Body of pancreas (tissue), 4 donors: ENCODE results near the gene GLIPR2. TPM values are rescaled to one million over a fixed set of nuclear protein-coding genes. Genes with fewer than 3 reads are reported as not detected.

Experiments used
- ATAC-seq: fragments of 150-250 bp; one replicate; pipeline ENCODE4 v1.9.1; 2016
- DNase-seq, 4 donors: peaks; one replicate each; pipeline ENCODE4 v3.0.0-alpha.2; 2019
- H3K27ac ChIP-seq, 4 donors: fragments of 200-600 bp; sonication (generic); 1 replicate in 3 of 4; 2 replicates in 1 of 4; pipeline versions ENCODE4 v1.5.1 to v1.6.1; 2016 to 2019; ENCODE audit warnings: mild to moderate bottlenecking in 1 of 4, mixed read lengths in 1 of 4, moderate library complexity in 1 of 4
- H3K27me3 ChIP-seq, 2 donors: fragments of 200-600 bp; sonication (generic); one replicate each; pipeline ENCODE4 v1.6.0; 2016; ENCODE audit warnings: mild to moderate bottlenecking in 1 of 2
- H3K36me3 ChIP-seq, 2 donors: fragments of 200-600 bp; sonication (generic); replicated peaks in 1 of 2; 2 replicates each; pipeline ENCODE4 v1.5.1; 2016; ENCODE audit warnings: low read depth in 2 of 2; ENCODE audit not compliant: insufficient read depth in 1 of 2
- H3K4me1 ChIP-seq: fragments of 200-600 bp; sonication (generic); one replicate; pipeline ENCODE4 v1.6.0; 2016
- H3K4me3 ChIP-seq, 2 donors: fragments of 200-600 bp; sonication (generic); 1 replicate in 1 of 2; 2 replicates in 1 of 2; pipeline ENCODE4 v1.5.1; 2016 to 2019
- H3K9me3 ChIP-seq, 3 donors: fragments of 200-600 bp; sonication (generic); 1 replicate in 2 of 3; 2 replicates in 1 of 3; pipeline ENCODE4 v1.5.1; 2016
- POLR2A ChIP-seq, 3 donors: fragments of 450-650 bp; IDR thresholded peaks; one replicate each; pipeline ENCODE4 v1.6.1; 2016; ENCODE audit warnings: antibody characterized with exemption in 3 of 3, mild to moderate bottlenecking in 2 of 3
- WGBS, 2 donors: methylation state at CpG; one replicate each; pipeline ENCODE4 v1.1.5; 2017; 5-methylcytosine and 5-hydroxymethylcytosine counted together
- intact Hi-C: fragments of 100-400 bp; cut with DNase I; formaldehyde crosslinking; loops from one replicate; pipeline ENCODE4 v1.15.1; 2023
- total RNA-seq, 2 donors: library from RNA; depleted of rRNA; stranded (reverse); fragments of >200 nt; gene quantifications; one replicate each; pipeline ENCODE4 v1.1.0, GENCODE V29; 2016
- TF ChIP-seq, protein P1 (sequence below), 7 experiments: fragments of 450-650 bp in 4 of 7; fragments of 200-600 bp in 3 of 7; sonication (generic) in 3 of 7; IDR thresholded peaks; one replicate each; pipeline ENCODE4 v1.5.1; 2016 to 2019; ENCODE audit warnings: antibody characterized with exemption in 7 of 7

Gene GLIPR2
- total RNA-seq, 2 donors from 2014 or later, result 1.6 to 4.4 TPM

DNA sequence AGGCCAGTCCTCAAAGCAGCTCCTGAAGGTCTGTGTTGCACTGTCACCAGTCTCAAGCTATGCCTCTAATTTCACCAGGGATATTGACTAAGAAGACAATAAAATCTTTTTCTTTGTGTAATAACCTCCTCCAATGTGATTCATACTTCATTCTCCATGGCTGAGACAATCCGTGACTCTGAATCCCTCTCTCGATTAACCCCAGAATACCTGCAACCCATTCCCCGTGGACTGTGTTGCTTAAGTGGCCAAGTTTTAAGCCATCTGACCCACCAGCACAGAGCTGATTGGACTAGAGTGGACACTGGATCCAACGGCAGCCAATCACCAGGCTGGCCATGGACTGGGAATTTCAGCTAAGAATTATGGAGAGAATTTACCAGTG is 27.2 kb downstream of the GLIPR2 start:
- intact Hi-C loops, result no loop called here
- TF ChIP-seq, protein P1, sequence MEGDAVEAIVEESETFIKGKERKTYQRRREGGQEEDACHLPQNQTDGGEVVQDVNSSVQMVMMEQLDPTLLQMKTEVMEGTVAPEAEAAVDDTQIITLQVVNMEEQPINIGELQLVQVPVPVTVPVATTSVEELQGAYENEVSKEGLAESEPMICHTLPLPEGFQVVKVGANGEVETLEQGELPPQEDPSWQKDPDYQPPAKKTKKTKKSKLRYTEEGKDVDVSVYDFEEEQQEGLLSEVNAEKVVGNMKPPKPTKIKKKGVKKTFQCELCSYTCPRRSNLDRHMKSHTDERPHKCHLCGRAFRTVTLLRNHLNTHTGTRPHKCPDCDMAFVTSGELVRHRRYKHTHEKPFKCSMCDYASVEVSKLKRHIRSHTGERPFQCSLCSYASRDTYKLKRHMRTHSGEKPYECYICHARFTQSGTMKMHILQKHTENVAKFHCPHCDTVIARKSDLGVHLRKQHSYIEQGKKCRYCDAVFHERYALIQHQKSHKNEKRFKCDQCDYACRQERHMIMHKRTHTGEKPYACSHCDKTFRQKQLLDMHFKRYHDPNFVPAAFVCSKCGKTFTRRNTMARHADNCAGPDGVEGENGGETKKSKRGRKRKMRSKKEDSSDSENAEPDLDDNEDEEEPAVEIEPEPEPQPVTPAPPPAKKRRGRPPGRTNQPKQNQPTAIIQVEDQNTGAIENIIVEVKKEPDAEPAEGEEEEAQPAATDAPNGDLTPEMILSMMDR (IDR thresholded peaks at IDR 0.05), result no peak
- no peak for TF ChIP-seq POLR2A (IDR thresholded peaks at IDR 0.05)
- no peak for DNase-seq
- Histone ChIP-seq H3K27ac (peak overlapping the region in 1 of 4 donors; percentile 51), H3K9me3 (no peaks in the 10 kb centered on the region), H3K36me3 (no peaks in the 10 kb centered on the region), H3K27me3 (no peaks in the 10 kb centered on the region), H3K4me3 (no peak overlapping the region), H3K4me1 (peaks cover 12% of the 10 kb centered on the region)
- WGBS, 2 donors, result 66 to 71% methylated on average over 4 of the region's 4 CpGs
- no peak for ATAC-seq

DNA sequence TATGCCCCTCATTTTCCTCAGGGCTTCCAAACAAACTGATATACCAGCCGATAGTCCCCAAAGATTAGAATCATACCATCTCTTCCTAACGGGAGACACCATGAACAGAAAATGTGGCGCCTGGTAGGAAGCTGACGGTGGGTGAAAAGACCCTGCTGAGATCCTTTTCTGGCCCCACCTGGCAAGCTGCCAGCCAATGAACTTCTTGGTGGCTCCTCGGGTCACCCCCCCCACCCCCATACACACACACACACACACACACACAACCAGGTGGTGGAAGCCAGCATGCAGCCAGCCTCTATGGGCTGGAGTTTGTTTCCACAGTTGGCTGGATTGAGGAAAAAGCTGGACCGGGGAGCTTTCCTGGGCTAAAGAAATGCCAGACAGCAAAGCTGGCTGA is 27.8 kb downstream of the GLIPR2 start:
- no peak for ATAC-seq
- no peak for TF ChIP-seq POLR2A (IDR thresholded peaks at IDR 0.05)
- TF ChIP-seq, protein P1 (IDR thresholded peaks at IDR 0.05), result no peak
- 73 to 77% methylated on average over 6 of the region's 6 CpGs for WGBS, 2 donors
- DNase-seq, result no peak
- Histone ChIP-seq H3K36me3 (no peaks in the 10 kb centered on the region), H3K4me3 (no peak overlapping the region), H3K27ac (no peak overlapping the region), H3K9me3 (no peaks in the 10 kb centered on the region), H3K27me3 (no peaks in the 10 kb centered on the region), H3K4me1 (peaks cover 12% of the 10 kb centered on the region)
- intact Hi-C loops, result no loop called here

DNA sequence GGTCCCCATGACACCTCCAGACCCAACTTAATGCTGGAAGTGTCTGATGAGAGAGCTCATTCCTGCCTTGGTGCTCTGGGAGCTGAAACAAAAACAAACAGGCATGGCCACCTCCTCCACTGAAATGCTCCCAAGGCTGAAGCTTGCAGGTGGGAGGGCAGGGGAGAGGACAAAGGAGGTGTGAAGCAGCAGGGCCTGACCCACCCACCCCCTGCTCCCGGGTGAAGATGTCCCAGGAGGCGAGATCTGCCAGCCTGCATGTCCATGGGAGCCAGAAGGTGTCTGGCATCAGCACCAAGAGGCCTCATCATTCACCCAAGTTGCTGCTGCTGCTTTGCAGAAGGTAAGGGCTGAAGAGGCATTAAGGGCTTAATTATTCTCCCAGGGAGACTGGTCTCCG is 28.5 kb downstream of the GLIPR2 start:
- DNase-seq (no peak), ATAC-seq (no peak)
- Histone ChIP-seq H3K9me3 (no peaks in the 10 kb centered on the region), H3K27me3 (no peaks in the 10 kb centered on the region), H3K4me1 (peaks cover 12% of the 10 kb centered on the region), H3K27ac (no peak overlapping the region), H3K4me3 (no peak overlapping the region), H3K36me3 (no peaks in the 10 kb centered on the region)
- intact Hi-C loops, result loop anchor here (5.0 kb wide), 1 partner anchor 63 kb away; no protein-coding TSS in a partner anchor
- TF ChIP-seq, protein P1 (IDR thresholded peaks at IDR 0.05), result no peak
- TF ChIP-seq POLR2A (IDR thresholded peaks at IDR 0.05), result no peak
- WGBS, 2 donors, result 43 to 51% methylated on average over 1 to 3 of the region's 3 CpGs

DNA sequence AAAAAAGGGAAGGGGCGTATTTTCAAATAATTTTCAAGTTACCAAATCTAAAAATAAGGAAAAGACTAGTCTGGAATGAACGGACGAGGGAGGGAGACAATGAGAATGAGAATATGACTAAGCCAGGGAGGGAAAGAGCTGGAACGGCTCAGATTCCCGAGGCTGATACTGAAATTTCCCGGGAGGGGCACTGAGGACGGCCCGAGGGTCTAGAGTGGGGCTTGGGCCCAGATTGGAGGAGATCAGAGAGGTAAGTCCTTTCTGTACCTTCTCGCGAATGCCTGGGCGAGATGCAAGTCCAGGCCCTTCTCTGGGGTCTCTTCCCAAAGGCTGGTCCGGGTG is 29.3 kb downstream of the GLIPR2 start:
- DNase-seq, result no peak
- no peak for TF ChIP-seq POLR2A (IDR thresholded peaks at IDR 0.05)
- TF ChIP-seq, protein P1 (IDR thresholded peaks at IDR 0.05), result no peak
- intact Hi-C loops, result loop anchor here (5.0 kb wide), 1 partner anchor 63 kb away; no protein-coding TSS in a partner anchor
- WGBS, 2 donors, result 48 to 60% methylated on average over 11 to 12 of the region's 12 CpGs
- H3K27me3 ChIP-seq, result no peaks in the 10 kb centered on the region
- no peak overlapping the region for H3K27ac ChIP-seq
- no peaks in the 10 kb centered on the region for H3K9me3 ChIP-seq
- no peaks in the 10 kb centered on the region for H3K36me3 ChIP-seq
- peak; percentile 9 for ATAC-seq
- H3K4me1 ChIP-seq, result peaks cover 12% of the 10 kb centered on the region
- H3K4me3 ChIP-seq, result no peak overlapping the region

DNA sequence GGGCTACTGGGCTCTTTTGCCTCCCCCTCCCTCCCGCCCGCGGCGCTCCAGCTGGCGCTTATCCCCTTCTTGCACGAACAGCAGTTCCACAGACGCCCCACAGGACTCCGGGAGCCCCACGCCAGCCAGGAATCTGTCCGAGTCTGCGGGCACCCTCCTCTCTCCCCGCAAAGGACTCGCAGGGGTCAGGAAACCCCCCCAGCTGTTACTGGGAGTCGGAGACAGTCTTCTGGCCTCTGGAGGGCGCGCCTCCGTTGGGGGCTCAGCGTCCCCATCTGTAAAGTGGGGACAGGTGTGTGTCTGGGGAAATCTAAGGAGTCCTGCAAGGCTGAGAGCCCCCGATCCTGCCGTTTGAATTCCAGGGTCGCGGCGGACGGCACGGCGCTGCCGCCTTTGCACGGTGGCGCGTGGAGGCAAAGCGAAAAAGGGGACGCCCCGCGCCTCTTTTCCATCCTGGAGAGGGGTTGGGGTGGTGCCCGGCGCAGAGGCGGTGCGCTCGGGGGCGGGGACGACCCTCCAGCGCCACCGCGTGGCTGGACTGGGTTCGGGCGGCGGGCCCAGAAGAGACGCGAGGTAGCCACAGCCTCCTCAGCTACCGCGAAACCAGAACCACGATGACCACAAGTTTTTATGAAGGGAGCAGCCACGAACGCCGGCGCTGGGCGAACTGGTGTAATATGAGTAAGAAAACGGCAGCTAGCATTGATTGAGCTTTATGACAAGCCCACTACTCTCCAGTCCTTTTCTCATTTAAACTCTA is 29.8 kb downstream of the GLIPR2 start:
- Histone ChIP-seq H3K36me3 (no peaks in the 10 kb centered on the region), H3K9me3 (no peaks in the 10 kb centered on the region), H3K27me3 (no peaks in the 10 kb centered on the region), H3K27ac (no peak overlapping the region), H3K4me3 (no peak overlapping the region), H3K4me1 (peaks cover 12% of the 10 kb centered on the region)
- intact Hi-C loops, result loop anchor here (5.0 kb wide), 1 partner anchor 64 kb away; no protein-coding TSS in a partner anchor
- peak; percentile 90 for ATAC-seq
- TF ChIP-seq, protein P1 (IDR thresholded peaks at IDR 0.05), result peak; percentile 83 to 97 (median 91)
- no peak for TF ChIP-seq POLR2A (IDR thresholded peaks at IDR 0.05)
- WGBS, 2 donors, result 1 to 5% methylated on average over 14 to 53 of the region's 58 CpGs
- peak; percentile 75 to 83 (median 80) for DNase-seq
